C4-2B (cell line): ENCODE data around the gene TRMT112.

Source experiments
- H3K27ac ChIP-seq: fragments of 450-650 bp; 2 replicates; pipeline ENCODE4 v1.5.1; 2017
- CTCF ChIP-seq: fragments of 450-650 bp; conservative IDR thresholded peaks from 2 replicates; pipeline ENCODE4 v1.5.1; 2017; ENCODE audit warnings: mild to moderate bottlenecking
- ZFX ChIP-seq: fragments of 450-650 bp; IDR thresholded peaks from 2 replicates; pipeline ENCODE4 v1.6.1; 2017

Gene TRMT112

GRCh38 chr11:64267207-64267945 is 50.0 kb downstream of the TRMT112 start:
- peak overlapping the region; percentile 95; the same call in 1 of the 2 replicates for H3K27ac ChIP-seq
- TF ChIP-seq CTCF (no peak), ZFX (no peak)
